Measurements from ENCODE around the gene RANBP17. TPM values are rescaled to one million over a fixed set of nuclear protein-coding genes. Genes with fewer than 3 reads are reported as not detected.

RANBP17 gene
- total and polyA plus RNA-seq, 12 donors: 5.5 to 119 (median 22.2) TPM

DNA sequence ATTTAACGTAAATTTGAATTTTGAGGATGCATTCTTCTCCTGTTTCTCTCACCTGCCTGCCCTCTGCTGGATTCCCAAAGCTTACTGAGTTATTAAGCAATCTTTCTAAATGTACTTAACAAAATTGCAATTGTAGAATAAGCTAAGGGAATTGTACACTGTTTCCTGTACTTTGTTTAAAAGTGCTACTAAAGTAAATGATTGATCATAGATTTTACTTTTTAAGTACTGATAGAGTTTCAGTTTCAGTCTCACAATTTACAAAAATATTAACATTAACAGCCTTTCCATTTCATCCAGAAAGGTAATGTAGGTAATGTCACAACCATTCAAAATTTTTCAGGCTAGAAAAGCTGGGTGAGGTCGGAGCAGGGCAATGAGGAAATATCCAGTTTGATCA is 4.8 kb upstream of the RANBP17 start:
- Histone ChIP-seq H3K27me3 (no peaks in the 10 kb centered on the region), H3K27ac (no peak overlapping the region), H3K36me3 (replicated peaks in 1 of 2) (no peaks in the 10 kb centered on the region), H3K9me3 (replicated peaks in 1 of 3) (peaks cover 0 to 12% (median 0%) of the 10 kb centered on the region in 3 donors), H3K4me1 (replicated peaks in 1 of 2) (no peaks in the 10 kb centered on the region), H3K4me3 (no peak overlapping the region)
- no peak for TF ChIP-seq POLR2A (IDR thresholded peaks at IDR 0.05)
- TF ChIP-seq, protein P1, sequence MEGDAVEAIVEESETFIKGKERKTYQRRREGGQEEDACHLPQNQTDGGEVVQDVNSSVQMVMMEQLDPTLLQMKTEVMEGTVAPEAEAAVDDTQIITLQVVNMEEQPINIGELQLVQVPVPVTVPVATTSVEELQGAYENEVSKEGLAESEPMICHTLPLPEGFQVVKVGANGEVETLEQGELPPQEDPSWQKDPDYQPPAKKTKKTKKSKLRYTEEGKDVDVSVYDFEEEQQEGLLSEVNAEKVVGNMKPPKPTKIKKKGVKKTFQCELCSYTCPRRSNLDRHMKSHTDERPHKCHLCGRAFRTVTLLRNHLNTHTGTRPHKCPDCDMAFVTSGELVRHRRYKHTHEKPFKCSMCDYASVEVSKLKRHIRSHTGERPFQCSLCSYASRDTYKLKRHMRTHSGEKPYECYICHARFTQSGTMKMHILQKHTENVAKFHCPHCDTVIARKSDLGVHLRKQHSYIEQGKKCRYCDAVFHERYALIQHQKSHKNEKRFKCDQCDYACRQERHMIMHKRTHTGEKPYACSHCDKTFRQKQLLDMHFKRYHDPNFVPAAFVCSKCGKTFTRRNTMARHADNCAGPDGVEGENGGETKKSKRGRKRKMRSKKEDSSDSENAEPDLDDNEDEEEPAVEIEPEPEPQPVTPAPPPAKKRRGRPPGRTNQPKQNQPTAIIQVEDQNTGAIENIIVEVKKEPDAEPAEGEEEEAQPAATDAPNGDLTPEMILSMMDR (IDR thresholded peaks at IDR 0.05): no peak
- 84 to 90% (median 89%) methylated on average over 2 of the region's 2 CpGs for WGBS, 4 donors
- no peak for DNase-seq
- intact Hi-C loops (cut with DNase I): no loop called here

DNA sequence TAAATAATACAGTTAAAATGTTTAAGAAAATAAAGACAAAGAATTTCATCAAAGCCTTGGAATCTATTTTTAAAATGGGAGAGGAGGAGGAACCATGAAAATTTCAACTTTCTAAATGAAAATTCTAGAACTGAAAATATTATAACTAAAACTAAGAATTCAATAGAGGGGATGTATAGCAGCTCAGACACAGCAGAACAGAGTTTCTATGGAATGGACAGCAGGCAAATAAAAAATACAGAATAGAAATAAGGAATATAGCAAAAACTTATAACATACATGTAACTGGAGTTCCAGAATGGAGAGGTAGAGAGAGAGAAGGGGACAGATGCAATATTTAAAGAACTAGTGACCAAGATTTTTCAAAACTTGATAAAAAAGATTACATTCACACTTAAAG is 1.4 kb upstream of the RANBP17 start:
- intact Hi-C loops (cut with DNase I): no loop called here
- H3K27ac ChIP-seq: no peak overlapping the region
- peaks cover 0 to 12% of the 10 kb centered on the region in 2 donors for H3K4me1 ChIP-seq (replicated peaks in 1 of 2)
- DNase-seq: no peak
- no peaks in the 10 kb centered on the region for H3K27me3 ChIP-seq
- TF ChIP-seq, protein P1 (IDR thresholded peaks at IDR 0.05): no peak
- TF ChIP-seq POLR2A (IDR thresholded peaks at IDR 0.05): no peak
- no peaks in the 10 kb centered on the region for H3K36me3 ChIP-seq (replicated peaks in 1 of 2)
- H3K9me3 ChIP-seq (replicated peaks in 1 of 3): peaks cover 0 to 12% (median 0%) of the 10 kb centered on the region in 3 donors
- no peak overlapping the region for H3K4me3 ChIP-seq

DNA sequence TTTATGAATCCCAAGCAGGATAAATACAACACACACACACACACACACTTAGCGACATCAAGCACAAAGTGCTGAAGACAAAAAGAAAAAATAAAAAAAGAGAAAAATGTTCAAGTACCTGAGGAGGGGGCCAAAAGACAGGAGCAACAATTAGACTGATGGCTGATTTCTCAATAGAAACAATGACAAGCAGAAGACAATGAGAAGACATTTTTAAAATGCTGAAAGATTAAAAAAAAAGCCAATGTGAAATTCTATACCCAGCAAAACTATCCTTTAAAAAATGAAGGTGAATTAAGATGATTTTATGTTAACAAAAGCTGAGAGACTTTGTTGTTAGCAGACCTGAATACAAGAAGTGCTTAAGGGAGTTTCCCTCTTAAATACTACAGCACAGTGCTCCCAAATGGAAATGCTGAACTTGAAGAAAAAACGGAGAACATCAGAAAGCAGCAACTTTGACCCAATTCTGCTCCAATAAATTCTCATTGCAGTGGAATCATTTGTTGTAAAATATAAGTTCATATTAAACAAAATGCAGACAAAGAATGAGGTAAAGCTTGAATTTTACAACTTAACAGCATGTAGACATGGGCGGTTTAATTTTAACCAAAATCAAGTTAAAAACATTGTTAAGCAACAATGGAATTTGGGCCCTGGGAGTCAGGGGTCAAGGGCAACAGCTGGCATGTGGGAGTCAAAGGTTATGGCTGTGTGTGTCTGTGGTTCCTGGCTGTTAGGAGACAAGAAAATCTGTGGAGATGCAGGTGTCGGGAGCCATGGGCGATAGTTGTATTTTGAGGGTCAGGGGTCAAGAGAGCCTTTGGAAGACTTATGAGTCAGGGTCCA is 776 bp upstream of the RANBP17 start:
- Histone ChIP-seq H3K4me1 (replicated peaks in 1 of 2) (peaks cover 0 to 12% of the 10 kb centered on the region in 2 donors), H3K9me3 (replicated peaks in 1 of 3) (peaks cover 0 to 12% (median 0%) of the 10 kb centered on the region in 3 donors), H3K4me3 (peak overlapping the region in 1 of 4 donors; percentile 85), H3K36me3 (replicated peaks in 1 of 2) (no peaks in the 10 kb centered on the region), H3K27me3 (no peaks in the 10 kb centered on the region), H3K27ac (peak overlapping the region in 2 of 5 donors; percentile 72 to 77)
- DNase-seq: peak in 1 of 7 donors; percentile 17
- 82 to 88% (median 85%) methylated on average over 5 of the region's 5 CpGs for WGBS, 4 donors
- TF ChIP-seq, protein P1 (IDR thresholded peaks at IDR 0.05): no peak
- no peak for TF ChIP-seq POLR2A (IDR thresholded peaks at IDR 0.05)
- intact Hi-C loops (cut with DNase I): no loop called here

DNA sequence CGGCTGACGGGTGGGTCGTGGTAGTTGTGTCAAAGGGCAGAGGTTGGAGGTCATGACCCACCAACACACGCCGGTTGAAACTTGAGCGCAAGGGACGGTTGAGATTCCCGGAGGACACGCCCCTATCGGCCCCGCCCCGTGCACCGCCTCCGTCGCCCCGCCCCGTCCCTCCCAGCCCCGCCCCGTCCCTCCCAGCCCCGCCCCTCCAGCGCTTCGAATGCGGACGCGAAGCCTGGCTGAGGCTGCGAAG is 226 bp upstream of the RANBP17 start:
- intact Hi-C loops (cut with DNase I): no loop called here
- no peaks in the 10 kb centered on the region for H3K27me3 ChIP-seq
- no peaks in the 10 kb centered on the region for H3K36me3 ChIP-seq (replicated peaks in 1 of 2)
- peak in 4 of 7 donors; percentile 57 to 74 (median 71) for DNase-seq
- H3K4me1 ChIP-seq (replicated peaks in 1 of 2): peaks cover 0 to 12% of the 10 kb centered on the region in 2 donors
- 2 to 16% (median 6%) methylated on average over 3 to 26 of the region's 26 CpGs for WGBS, 4 donors
- peak overlapping the region in 2 of 4 donors; percentile 27 to 85 for H3K4me3 ChIP-seq
- TF ChIP-seq, protein P1 (IDR thresholded peaks at IDR 0.05): no peak
- TF ChIP-seq POLR2A (IDR thresholded peaks at IDR 0.05): no peak
- H3K9me3 ChIP-seq (replicated peaks in 1 of 3): peaks cover 0 to 12% (median 0%) of the 10 kb centered on the region in 3 donors
- H3K27ac ChIP-seq: peak overlapping the region in 3 of 5 donors; percentile 63 to 77 (median 72)
